Mesothelial cell of epicardium (in vitro differentiated cells): ENCODE measurements around the gene CDKL1. TPM values are rescaled to one million over a fixed set of nuclear protein-coding genes. Genes with fewer than 3 reads are reported as not detected.

Source experiments
- DNase-seq, 2 experiments: peaks; one replicate each; pipeline ENCODE4 v3.0.0; 2021; ENCODE audit warnings: low spot score in 2 of 2; ENCODE audit not compliant: unreplicated experiment in 2 of 2
- H3K27ac Mint-ChIP-seq: 2 replicates; pipeline ENCODE4 v1.8.0; 2021; ENCODE audit warnings: mixed read lengths
- H3K27me3 Mint-ChIP-seq: 2 replicates; pipeline ENCODE4 v1.8.0; 2021; ENCODE audit warnings: low read depth, mixed read lengths
- H3K36me3 Mint-ChIP-seq: 2 replicates; pipeline ENCODE4 v1.8.0; 2021; ENCODE audit warnings: mixed read lengths
- H3K4me1 Mint-ChIP-seq: 2 replicates; pipeline ENCODE4 v1.8.0; 2021; ENCODE audit warnings: mixed read lengths
- H3K4me3 Mint-ChIP-seq: 2 replicates; pipeline ENCODE4 v1.8.0; 2021; ENCODE audit warnings: mild to moderate bottlenecking, moderate library complexity, mixed read lengths
- H3K9me3 Mint-ChIP-seq: 2 replicates; pipeline ENCODE4 v1.8.0; 2021; ENCODE audit warnings: mixed read lengths
- total RNA-seq: library from RNA; stranded (reverse); gene quantifications from 3 replicates; pipeline ENCODE4 v1.2.1, GENCODE V29; 2021
- TF ChIP-seq, protein P1 (sequence below): fragments of 200-600 bp; sonication (generic); IDR thresholded peaks from one replicate; pipeline ENCODE4 v1.5.0; 2021; ENCODE audit warnings: antibody characterized with exemption; ENCODE audit not compliant: unreplicated experiment

CDKL1 gene
- 1.8 to 3.2 TPM (median 2.2 TPM) in 3 replicates for total RNA-seq

- Mint-ChIP-seq H3K4me3 (peak within 1 kb of the TSS; percentile 76), H3K27me3 (peaks cover 16% of the 10 kb centered on the region), H3K36me3 (no peaks in the 10 kb centered on the region), H3K4me1 (peaks cover 34% of the 10 kb centered on the region), H3K9me3 (no peaks in the 10 kb centered on the region), H3K27ac (peak within 1 kb of the TSS; percentile 67)
- DNase-seq = peak; percentile 49 to 73
- TF ChIP-seq, protein P1, sequence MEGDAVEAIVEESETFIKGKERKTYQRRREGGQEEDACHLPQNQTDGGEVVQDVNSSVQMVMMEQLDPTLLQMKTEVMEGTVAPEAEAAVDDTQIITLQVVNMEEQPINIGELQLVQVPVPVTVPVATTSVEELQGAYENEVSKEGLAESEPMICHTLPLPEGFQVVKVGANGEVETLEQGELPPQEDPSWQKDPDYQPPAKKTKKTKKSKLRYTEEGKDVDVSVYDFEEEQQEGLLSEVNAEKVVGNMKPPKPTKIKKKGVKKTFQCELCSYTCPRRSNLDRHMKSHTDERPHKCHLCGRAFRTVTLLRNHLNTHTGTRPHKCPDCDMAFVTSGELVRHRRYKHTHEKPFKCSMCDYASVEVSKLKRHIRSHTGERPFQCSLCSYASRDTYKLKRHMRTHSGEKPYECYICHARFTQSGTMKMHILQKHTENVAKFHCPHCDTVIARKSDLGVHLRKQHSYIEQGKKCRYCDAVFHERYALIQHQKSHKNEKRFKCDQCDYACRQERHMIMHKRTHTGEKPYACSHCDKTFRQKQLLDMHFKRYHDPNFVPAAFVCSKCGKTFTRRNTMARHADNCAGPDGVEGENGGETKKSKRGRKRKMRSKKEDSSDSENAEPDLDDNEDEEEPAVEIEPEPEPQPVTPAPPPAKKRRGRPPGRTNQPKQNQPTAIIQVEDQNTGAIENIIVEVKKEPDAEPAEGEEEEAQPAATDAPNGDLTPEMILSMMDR = no peak
Measured at GRCh38 chr14:50396631-50397389, at the start of gene CDKL1. CDKL1 (minus strand) TSS chr14:50396881; CDS start chr14:50395868, 1,013 bp downstream.

DNA sequence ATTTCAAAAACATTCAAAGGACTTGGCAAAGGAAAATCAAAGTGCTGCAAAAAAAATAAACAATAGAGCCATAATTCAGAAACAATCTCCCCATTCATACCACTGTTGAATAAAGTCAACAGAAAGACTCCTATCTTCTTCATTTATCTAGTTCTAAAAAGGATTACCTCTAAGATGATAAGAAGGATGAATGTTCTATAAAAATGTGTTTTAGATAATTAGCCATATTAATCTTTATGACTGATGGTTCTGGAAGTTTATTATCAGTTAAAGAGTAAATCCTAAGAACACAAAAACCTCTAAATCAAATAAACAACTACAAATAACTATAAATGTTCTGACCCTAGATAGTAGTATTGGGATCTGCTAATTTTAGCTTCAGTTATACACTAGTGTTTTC is 37.8 kb upstream of the CDKL1 start:
- Mint-ChIP-seq H3K27me3 (no peaks in the 10 kb centered on the region), H3K27ac (peak overlapping the region; percentile 64), H3K4me1 (peaks cover 27% of the 10 kb centered on the region), H3K9me3 (peaks cover 13% of the 10 kb centered on the region), H3K4me3 (no peak overlapping the region), H3K36me3 (peaks cover 42% of the 10 kb centered on the region)
- DNase-seq = no peak
- TF ChIP-seq, protein P1 = no peak

- H3K36me3 Mint-ChIP-seq = peaks cover 35% of the 10 kb centered on the region
- peaks cover 37% of the 10 kb centered on the region for H3K4me1 Mint-ChIP-seq
Measured at GRCh38 chr14:50432131-50432530, 35.5 kb upstream of the CDKL1 start.

GRCh38 chr14:50425816-50426215 is 29.1 kb upstream of the CDKL1 start:
- Mint-ChIP-seq H3K9me3 (no peaks in the 10 kb centered on the region), H3K4me1 (peaks cover 14% of the 10 kb centered on the region), H3K36me3 (peaks cover 24% of the 10 kb centered on the region), H3K4me3 (no peak overlapping the region), H3K27me3 (no peaks in the 10 kb centered on the region), H3K27ac (peak overlapping the region; percentile 87)
- TF ChIP-seq, protein P1 = no peak
- no peak for DNase-seq

More at GRCh38 chr14:50432131-50432530, 35.5 kb upstream of the CDKL1 start:
- H3K27ac Mint-ChIP-seq = no peak overlapping the region
- no peaks in the 10 kb centered on the region for H3K27me3 Mint-ChIP-seq
- peaks cover 5% of the 10 kb centered on the region for H3K9me3 Mint-ChIP-seq
- no peak for DNase-seq
- no peak overlapping the region for H3K4me3 Mint-ChIP-seq
- TF ChIP-seq, protein P1 = no peak

GRCh38 chr14:50425105-50425504 is 28.4 kb upstream of the CDKL1 start:
- Mint-ChIP-seq H3K27me3 (no peaks in the 10 kb centered on the region), H3K36me3 (peaks cover 27% of the 10 kb centered on the region), H3K27ac (no peak overlapping the region), H3K4me1 (peaks cover 14% of the 10 kb centered on the region), H3K9me3 (no peaks in the 10 kb centered on the region), H3K4me3 (no peak overlapping the region)
- TF ChIP-seq, protein P1 = no peak
- DNase-seq = no peak
